Right atrium auricular region (tissue), 2 donors: Measurements from ENCODE around the gene RARS2. TPM values are rescaled to one million over a fixed set of nuclear protein-coding genes. Genes with fewer than 3 reads are reported as not detected.

Experiments
- DNase-seq: peaks from one replicate; pipeline ENCODE4 v3.0.0-alpha.2; 2019; ENCODE audit warnings: low spot score
- H3K27ac ChIP-seq, 2 donors: fragments of 200-600 bp; sonication (generic); 1 replicate in 1 of 2; 2 replicates in 1 of 2; pipeline ENCODE4 v1.5.1; 2016 to 2019
- H3K27me3 ChIP-seq, 2 donors: fragments of 200-600 bp; sonication (generic); one replicate each; pipeline versions ENCODE4 v1.5.1 to v1.6.0; 2017 to 2019
- H3K36me3 ChIP-seq: fragments of 200-600 bp; sonication (generic); one replicate; pipeline ENCODE4 v1.5.1; 2016
- H3K4me1 ChIP-seq, 2 donors: fragments of 200-600 bp; sonication (generic); one replicate each; pipeline versions ENCODE4 v1.5.1 to v1.6.0; 2017 to 2019
- H3K4me3 ChIP-seq, 2 donors: fragments of 200-600 bp; sonication (generic); 1 replicate in 1 of 2; 2 replicates in 1 of 2; pipeline ENCODE4 v1.5.1; 2017 to 2019; ENCODE audit warnings: mild to moderate bottlenecking in 1 of 2, moderate library complexity in 1 of 2
- H3K9me3 ChIP-seq, 2 donors: fragments of 200-600 bp; sonication (generic); one replicate each; pipeline ENCODE4 v1.5.1; 2019
- CTCF ChIP-seq, 2 donors: fragments of 200-600 bp; sonication (generic); IDR thresholded peaks; one replicate each; pipeline ENCODE4 v1.5.1; 2019; ENCODE audit warnings: antibody characterized with exemption in 2 of 2
- total RNA-seq, 2 donors: library from RNA; depleted of rRNA; stranded (reverse); fragments of >200 nt; gene quantifications; one replicate each; pipeline ENCODE4 v1.1.0, GENCODE V29; 2016

RARS2 gene
- total RNA-seq, 2 donors from 2014 or later, result 12.9 to 16.3 TPM

GRCh38 chr6:87518453-87518852 is 71.3 kb downstream of the RARS2 start:
- TF ChIP-seq CTCF (IDR thresholded peaks at IDR 0.05), result no peak
- Histone ChIP-seq H3K36me3 (peaks cover 55% of the 10 kb centered on the region), H3K9me3 (no peaks in the 10 kb centered on the region), H3K4me1 (no peaks in the 10 kb centered on the region), H3K4me3 (no peak overlapping the region), H3K27ac (no peak overlapping the region), H3K27me3 (no peaks in the 10 kb centered on the region)
- DNase-seq, result no peak

- Histone ChIP-seq H3K27me3 (no peaks in the 10 kb centered on the region), H3K9me3 (no peaks in the 10 kb centered on the region), H3K4me1 (no peaks in the 10 kb centered on the region), H3K36me3 (peaks cover 56% of the 10 kb centered on the region), H3K27ac (no peak overlapping the region), H3K4me3 (no peak overlapping the region)
- no peak for DNase-seq
- no peak for TF ChIP-seq CTCF (IDR thresholded peaks at IDR 0.05)
These were observed 75.0 kb downstream of the RARS2 start for GRCh38 chr6:87514831-87515230.

GRCh38 chr6:87504441-87504840 is 85.3 kb downstream of the RARS2 start:
- no peak overlapping the region for H3K4me3 ChIP-seq
- peaks cover 25% of the 10 kb centered on the region for H3K36me3 ChIP-seq
- no peak for DNase-seq
- H3K4me1 ChIP-seq, result peaks cover 0 to 8% of the 10 kb centered on the region in 2 donors
- no peaks in the 10 kb centered on the region for H3K27me3 ChIP-seq
- H3K9me3 ChIP-seq, result no peaks in the 10 kb centered on the region
- no peak overlapping the region for H3K27ac ChIP-seq
- no peak for TF ChIP-seq CTCF (IDR thresholded peaks at IDR 0.05)

GRCh38 chr6:87501809-87502572 is 87.8 kb downstream of the RARS2 start:
- peaks cover 0 to 8% of the 10 kb centered on the region in 2 donors for H3K4me1 ChIP-seq
- no peak for TF ChIP-seq CTCF (IDR thresholded peaks at IDR 0.05)
- peaks cover 18% of the 10 kb centered on the region for H3K36me3 ChIP-seq
- no peak overlapping the region for H3K4me3 ChIP-seq
- DNase-seq, result no peak
- no peaks in the 10 kb centered on the region for H3K27me3 ChIP-seq
- no peak overlapping the region for H3K27ac ChIP-seq
- H3K9me3 ChIP-seq, result no peaks in the 10 kb centered on the region

- no peaks in the 10 kb centered on the region for H3K9me3 ChIP-seq
- H3K36me3 ChIP-seq, result peaks cover 17% of the 10 kb centered on the region
- no peak for TF ChIP-seq CTCF (IDR thresholded peaks at IDR 0.05)
- no peak overlapping the region for H3K27ac ChIP-seq
- H3K27me3 ChIP-seq, result no peaks in the 10 kb centered on the region
- no peaks in the 10 kb centered on the region for H3K4me1 ChIP-seq
- no peak for DNase-seq
- no peak overlapping the region for H3K4me3 ChIP-seq
These were observed 91.7 kb downstream of the RARS2 start for GRCh38 chr6:87498048-87498447.
